Measurements from ENCODE around the gene ZNF296. TPM values are rescaled to one million over a fixed set of nuclear protein-coding genes. Genes with fewer than 3 reads are reported as not detected.

ZNF296 gene
- total RNA-seq, 2 experiments from 2014 or later, result 3.1 to 4.8 TPM

Other genes with a start within 250 kb of the ZNF296 start
- gene NECTIN2, start 230.2 kb downstream of the ZNF296 start, total RNA-seq, result under 1 TPM; 0.80 to 0.93 TPM
- 100 to 1,000 TPM; 120 to 132 TPM for gene TOMM40, start 185.2 kb downstream of the ZNF296 start, total RNA-seq
- gene APOE, start 170.7 kb downstream of the ZNF296 start, total RNA-seq, result under 1 TPM; 0.55 to 0.70 TPM
- 1 to 10 TPM; 2.8 to 2.9 TPM for gene APOC1, start 161.9 kb downstream of the ZNF296 start, total RNA-seq
- not detected for gene APOC4, start 134.2 kb downstream of the ZNF296 start, total RNA-seq
- not detected for gene APOC2, start 130.4 kb downstream of the ZNF296 start, total RNA-seq
- gene CLPTM1, start 121.1 kb downstream of the ZNF296 start, total RNA-seq, result 10 to 100 TPM; 41.6 to 44.1 TPM
- 10 to 100 TPM; 43.8 to 51.2 TPM for gene RELB, start 75.0 kb downstream of the ZNF296 start, total RNA-seq
- 100 to 1,000 TPM; 101 to 103 TPM for gene CLASRP, start 37.4 kb downstream of the ZNF296 start, total RNA-seq
- 10 to 100 TPM; 35.4 to 35.5 TPM for gene GEMIN7, start 2.8 kb upstream of the ZNF296 start, total RNA-seq
- 10 to 100 TPM; 12.5 to 14.1 TPM for gene PPP1R37, start 16.7 kb upstream of the ZNF296 start, total RNA-seq
- under 1 TPM; 0.09 to 0.11 TPM for gene NKPD1, start 84.5 kb upstream of the ZNF296 start, total RNA-seq
- 10 to 100 TPM; 18.3 to 25.1 TPM for gene TRAPPC6A, start 101.8 kb upstream of the ZNF296 start, total RNA-seq
- gene BLOC1S3, start 102.3 kb upstream of the ZNF296 start, total RNA-seq, result 10 to 100 TPM; 10.7 to 11.2 TPM
- not detected for gene EXOC3L2, start 168.9 kb upstream of the ZNF296 start, total RNA-seq
- 10 to 100 TPM; 19.1 to 19.6 TPM for gene MARK4, start 174.8 kb upstream of the ZNF296 start, total RNA-seq
- gene CKM, start 246.4 kb upstream of the ZNF296 start, total RNA-seq, result not detected

All from activated CD4-positive, alpha-beta T cell treated with anti-CD3 and anti-CD28 coated beads for 36 hours (primary cell).